Panc1 (cell line): ENCODE measurements around the gene IGFBP6. TPM values are rescaled to one million over a fixed set of nuclear protein-coding genes. Genes with fewer than 3 reads are reported as not detected.

Source experiments
- ATAC-seq: fragments of 200-7000 bp; cut with Tn5 transposase; 2 replicates; pipeline ENCODE4 v1.9.1; 2020; ENCODE audit warnings: mild to moderate bottlenecking, moderate library complexity
- BruUV-seq: library from RNA; stranded (reverse); fragments of 400-500 nt; replicated peaks from 2 replicates; lab custom pipeline; 2021; lab: Mats Ljungman, UMichigan
- CTCF ChIA-PET: fragments of 300-600 bp; sonication (Branson Sonifier 250); formaldehyde crosslinking; loops from one replicate; lab custom pipeline; 2022; ENCODE audit warnings: antibody characterized with exemption; lab: Charles Lee
- POLR2A ChIA-PET: fragments of 300-600 bp; sonication (Branson Sonifier 250); formaldehyde crosslinking; loops from one replicate; lab custom pipeline; 2022; ENCODE audit warnings: antibody characterized with exemption; lab: Charles Lee
- DNase-seq: peaks from one replicate; pipeline ENCODE4 v3.0.0-alpha.2; 2010; ENCODE audit warnings: low read depth, low spot score
- H3K27ac ChIP-seq: 2 replicates; pipeline ENCODE4 v1.5.1; 2011; ENCODE audit warnings: mild to moderate bottlenecking, low read length, inconsistent platforms
- H3K27me3 ChIP-seq: fragments of 200-500 bp; sonication (Bioruptor generic); 2 replicates; pipeline ENCODE4 v1.6.0; 2014; ENCODE audit warnings: low read length, inconsistent platforms; ENCODE audit not compliant: control insufficient read depth, insufficient read depth
- H3K36me3 ChIP-seq: fragments of 200-500 bp; sonication (Bioruptor generic); 2 replicates; pipeline ENCODE4 v1.5.1; 2014; ENCODE audit warnings: inconsistent platforms, mild to moderate bottlenecking, low read length, moderate library complexity; ENCODE audit not compliant: control insufficient read depth, insufficient read depth
- H3K4me1 ChIP-seq: 2 replicates; pipeline ENCODE4 v1.5.1; 2011; ENCODE audit warnings: inconsistent platforms, mild to moderate bottlenecking, low read length, moderate library complexity; ENCODE audit not compliant: control insufficient read depth, insufficient read depth
- H3K4me3 ChIP-seq, 2 experiments: 2 replicates each; pipeline ENCODE4 v1.5.1; 2011 to 2012; ENCODE audit warnings: low read depth in 2 of 2, low read length in 2 of 2, mild to moderate bottlenecking in 2 of 2, inconsistent platforms in 1 of 2, moderate library complexity in 1 of 2
- H3K9me3 ChIP-seq: fragments of 200-500 bp; sonication (Bioruptor generic); 2 replicates; pipeline ENCODE4 v1.5.1; 2014; ENCODE audit warnings: low read depth, mild to moderate bottlenecking, inconsistent platforms, low read length, moderate library complexity; ENCODE audit not compliant: control insufficient read depth, insufficient read depth
- CTCF ChIP-seq: fragments of 450-650 bp; IDR thresholded peaks from 2 replicates; pipeline ENCODE4 v1.5.1; 2017; ENCODE audit warnings: mild to moderate bottlenecking
- POLR2AphosphoS5 ChIP-seq: IDR thresholded peaks from 2 replicates; pipeline ENCODE4 v1.6.1; 2012; ENCODE audit warnings: mild to moderate bottlenecking, low read depth, low read length, moderate library complexity
- REST ChIP-seq, 2 experiments: IDR thresholded peaks; 2 replicates each; pipeline ENCODE4 v1.6.1; 2011 to 2012; ENCODE audit warnings: low read depth in 2 of 2, control low read depth in 1 of 2, low read length in 1 of 2, mild to moderate bottlenecking in 1 of 2, moderate library complexity in 1 of 2; ENCODE audit not compliant: insufficient read depth in 1 of 2
- SIN3A ChIP-seq: IDR thresholded peaks from 2 replicates; pipeline ENCODE4 v1.6.1; 2012; ENCODE audit warnings: low read depth, mild to moderate bottlenecking, low read length, moderate library complexity, borderline replicate concordance; ENCODE audit not compliant: insufficient read depth
- TCF7L2 ChIP-seq: IDR thresholded peaks from 2 replicates; pipeline ENCODE4 v1.6.1; 2011; ENCODE audit warnings: mild to moderate bottlenecking, low read depth, low read length, inconsistent platforms
- in situ Hi-C: cut with HindIII; loops from 2 replicates; pipeline ENCODE4 v1.10.0; 2016; ENCODE audit warnings: low sequenced_read_pairs, low pct_unique_long_range_greater_than_20kb
- intact Hi-C: fragments of 100-400 bp; cut with micrococcal nuclease; formaldehyde crosslinking; loops from one replicate; pipeline ENCODE4 v1.10.0; 2022; ENCODE audit not compliant: unreplicated experiment
- total RNA-seq: library from RNA; stranded (reverse); gene quantifications from one replicate; pipeline ENCODE4 v1.2.1, GENCODE V29; 2021; ENCODE audit not compliant: unreplicated experiment

IGFBP6 gene
- total RNA-seq, 1 experiment from 2014 or later, result 4.7 TPM

- H3K4me3 ChIP-seq, result peak overlapping the region; percentile 38 to 60
- TF ChIP-seq REST (IDR thresholded peaks at IDR 0.05; ENCODE audit: insufficient read depth in 1 of 2, low read depth in 2 of 2, low read length in 1 of 2) (peak in 1 of 2 experiments; percentile 54; a peak in 3 of 4 replicates), POLR2AphosphoS5 (no peak; the same call in 1 of the 2 replicates), TCF7L2 (no peak), CTCF (peak; percentile 49), SIN3A (no peak)
- ATAC-seq, result 0 out of 2 replicates have a peak, but pooled peaks have one; percentile 0
- in situ Hi-C loops, result no loop called here
- peaks cover 89% of the 10 kb centered on the region for H3K4me1 ChIP-seq
- H3K9me3 ChIP-seq, result no peaks in the 10 kb centered on the region
- no peaks in the 10 kb centered on the region for H3K36me3 ChIP-seq
- CTCF ChIA-PET, result interaction anchor here (0.5 to 1.8 kb wide), 6 partner anchors 11 to 235 kb away, joined by 3 to 10 read pairs (median 3); partner anchors contain the start of gene KRT4
- intact Hi-C loops, result no loop called here
- no peaks in the 10 kb centered on the region for H3K27me3 ChIP-seq
- POLR2A ChIA-PET, result no interaction called here
- H3K27ac ChIP-seq, result peak overlapping the region; percentile 93
- BruUV-seq, result no TSS peak
- DNase-seq, result no peak
Observed at GRCh38 chr12:53048780-53049401, 48.6 kb upstream of the IGFBP6 start.

- no TSS peak for BruUV-seq
- ChIA-PET POLR2A (no interaction called here), CTCF (interaction anchor here (0.5 to 0.6 kb wide), 2 partner anchors 34 to 236 kb away, joined by 3 to 6 read pairs; partner anchors contain the start of gene KRT4)
- H3K27ac ChIP-seq, result peak within 1 kb of the TSS; percentile 93
- H3K4me3 ChIP-seq, result peak within 1 kb of the TSS; percentile 38 to 60
- intact Hi-C loops, result no loop called here
- TF ChIP-seq SIN3A (no peak), POLR2AphosphoS5 (peak; percentile 20), TCF7L2 (no peak), REST (IDR thresholded peaks at IDR 0.05; ENCODE audit: insufficient read depth in 1 of 2, low read depth in 2 of 2, low read length in 1 of 2) (no peak), CTCF (no peak)
- H3K4me1 ChIP-seq, result peaks cover 80% of the 10 kb centered on the region
- DNase-seq (no peak), ATAC-seq (no peak)
- in situ Hi-C loops, result no loop called here
- H3K9me3 ChIP-seq, result no peaks in the 10 kb centered on the region
- H3K36me3 ChIP-seq, result no peaks in the 10 kb centered on the region
- H3K27me3 ChIP-seq, result no peaks in the 10 kb centered on the region
Observed at GRCh38 chr12:53049571-53050318, 47.7 kb upstream of the IGFBP6 start, which contains the start of gene TNS2. Gene TNS2, plus strand, starts transcription at chr12:53050065. Its CDS starts 121 bp downstream, at chr12:53050186.
